Measurements from ENCODE around the gene LRRC8B. TPM values are rescaled to one million over a fixed set of nuclear protein-coding genes. Genes with fewer than 3 reads are reported as not detected.
A peak's percentile ranks its signal among the peaks of the same experiment; 100 is the strongest.

The LRRC8B gene
- total RNA-seq, 1 donor: 1.4 TPM

- Histone ChIP-seq H3K36me3 (ENCODE audit: insufficient read depth, low read length) (no peaks in the 10 kb centered on the region), H4K20me1 (ENCODE audit: insufficient read depth, low read length) (peaks cover 5% of the 10 kb centered on the region), H3K27ac (ENCODE audit: low read depth, low read length) (no peak overlapping the region), H3K79me2 (ENCODE audit: insufficient read depth, low read length) (no peaks in the 10 kb centered on the region), H2AFZ (ENCODE audit: low read length) (no peak overlapping the region), H3K9me3 (ENCODE audit: low read depth, low read length) (no peaks in the 10 kb centered on the region), H3K4me3 (ENCODE audit: insufficient read depth, low read length) (no peak overlapping the region), H3K27me3 (ENCODE audit: insufficient read depth, low read length) (no peaks in the 10 kb centered on the region), H3K4me2 (ENCODE audit: insufficient read depth, low read length) (no peak overlapping the region), H3K4me1 (ENCODE audit: insufficient read depth, low read length) (peaks cover 19% of the 10 kb centered on the region)
- TF ChIP-seq CTCF (IDR thresholded peaks at IDR 0.05; ENCODE audit: extremely low read depth, low read depth, low read length): no peak
- no peak for DNase-seq (ENCODE audit: insufficient read length, low spot score, missing footprints)
Observed at GRCh38 chr1:89600451-89601224, 76.0 kb downstream of the LRRC8B start.

GRCh38 chr1:89602871-89603404 lies 78.3 kb downstream of the LRRC8B start:
- no peaks in the 10 kb centered on the region for H3K27me3 ChIP-seq (ENCODE audit: insufficient read depth, low read length)
- no peak overlapping the region for H3K4me3 ChIP-seq (ENCODE audit: insufficient read depth, low read length)
- no peak overlapping the region for H3K27ac ChIP-seq (ENCODE audit: low read depth, low read length)
- peaks cover 24% of the 10 kb centered on the region for H3K4me1 ChIP-seq (ENCODE audit: insufficient read depth, low read length)
- no peak overlapping the region for H3K4me2 ChIP-seq (ENCODE audit: insufficient read depth, low read length)
- H2AFZ ChIP-seq (ENCODE audit: low read length): no peak overlapping the region
- no peaks in the 10 kb centered on the region for H3K9me3 ChIP-seq (ENCODE audit: low read depth, low read length)
- H4K20me1 ChIP-seq (ENCODE audit: insufficient read depth, low read length): peaks cover 5% of the 10 kb centered on the region
- TF ChIP-seq CTCF (IDR thresholded peaks at IDR 0.05; ENCODE audit: extremely low read depth, low read depth, low read length): no peak
- no peaks in the 10 kb centered on the region for H3K79me2 ChIP-seq (ENCODE audit: insufficient read depth, low read length)
- H3K36me3 ChIP-seq (ENCODE audit: insufficient read depth, low read length): no peaks in the 10 kb centered on the region
- DNase-seq (ENCODE audit: insufficient read length, low spot score, missing footprints): no peak

GRCh38 chr1:89603651-89604413 lies 79.2 kb downstream of the LRRC8B start:
- Histone ChIP-seq H3K4me3 (ENCODE audit: insufficient read depth, low read length) (no peak overlapping the region), H3K36me3 (ENCODE audit: insufficient read depth, low read length) (no peaks in the 10 kb centered on the region), H3K79me2 (ENCODE audit: insufficient read depth, low read length) (no peaks in the 10 kb centered on the region), H3K9me3 (ENCODE audit: low read depth, low read length) (no peaks in the 10 kb centered on the region), H4K20me1 (ENCODE audit: insufficient read depth, low read length) (peaks cover 5% of the 10 kb centered on the region), H3K4me1 (ENCODE audit: insufficient read depth, low read length) (peaks cover 24% of the 10 kb centered on the region), H3K27ac (ENCODE audit: low read depth, low read length) (no peak overlapping the region), H2AFZ (ENCODE audit: low read length) (no peak overlapping the region), H3K27me3 (ENCODE audit: insufficient read depth, low read length) (no peaks in the 10 kb centered on the region), H3K4me2 (ENCODE audit: insufficient read depth, low read length) (peak overlapping the region; percentile 14)
- DNase-seq (ENCODE audit: insufficient read length, low spot score, missing footprints): peak; percentile 62
- no peak for TF ChIP-seq CTCF (IDR thresholded peaks at IDR 0.05; ENCODE audit: extremely low read depth, low read depth, low read length)

DNA sequence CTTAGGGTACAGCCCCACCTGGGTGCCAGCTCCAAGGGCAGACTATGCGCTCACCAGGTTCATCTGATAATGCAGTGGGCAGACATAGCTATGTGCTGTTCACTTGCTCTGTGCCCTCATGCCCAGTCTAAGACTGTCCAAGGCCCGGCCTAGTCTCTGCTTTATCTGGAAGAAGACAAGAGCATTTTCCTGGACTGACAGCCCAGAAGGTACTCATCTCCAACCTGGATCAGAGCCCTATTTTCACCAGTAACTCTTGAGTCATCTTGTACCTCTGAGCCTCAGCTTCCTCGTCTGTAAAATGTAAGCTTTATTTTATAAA lies 79.7 kb downstream of the LRRC8B start:
- H3K4me3 ChIP-seq (ENCODE audit: insufficient read depth, low read length): no peak overlapping the region
- H3K36me3 ChIP-seq (ENCODE audit: insufficient read depth, low read length): no peaks in the 10 kb centered on the region
- no peak overlapping the region for H3K4me2 ChIP-seq (ENCODE audit: insufficient read depth, low read length)
- no peak overlapping the region for H2AFZ ChIP-seq (ENCODE audit: low read length)
- H3K4me1 ChIP-seq (ENCODE audit: insufficient read depth, low read length): peaks cover 24% of the 10 kb centered on the region
- H3K27ac ChIP-seq (ENCODE audit: low read depth, low read length): no peak overlapping the region
- peaks cover 5% of the 10 kb centered on the region for H4K20me1 ChIP-seq (ENCODE audit: insufficient read depth, low read length)
- no peak for DNase-seq (ENCODE audit: insufficient read length, low spot score, missing footprints)
- no peaks in the 10 kb centered on the region for H3K9me3 ChIP-seq (ENCODE audit: low read depth, low read length)
- H3K27me3 ChIP-seq (ENCODE audit: insufficient read depth, low read length): no peaks in the 10 kb centered on the region
- H3K79me2 ChIP-seq (ENCODE audit: insufficient read depth, low read length): no peaks in the 10 kb centered on the region
- no peak for TF ChIP-seq CTCF (IDR thresholded peaks at IDR 0.05; ENCODE audit: extremely low read depth, low read depth, low read length)
